Stimulated activated CD4-positive, alpha-beta T cell treated with anti-CD3 and anti-CD28 coated beads, Interleukin-1b, Interleukin-23, amount 100 ng/mL, for 48 hours (primary cell): ENCODE data around the gene ASTN2.

Experiments used
- DNase-seq: peaks from one replicate; pipeline ENCODE4 v3.0.0-alpha.2; 2020

Gene ASTN2

DNA sequence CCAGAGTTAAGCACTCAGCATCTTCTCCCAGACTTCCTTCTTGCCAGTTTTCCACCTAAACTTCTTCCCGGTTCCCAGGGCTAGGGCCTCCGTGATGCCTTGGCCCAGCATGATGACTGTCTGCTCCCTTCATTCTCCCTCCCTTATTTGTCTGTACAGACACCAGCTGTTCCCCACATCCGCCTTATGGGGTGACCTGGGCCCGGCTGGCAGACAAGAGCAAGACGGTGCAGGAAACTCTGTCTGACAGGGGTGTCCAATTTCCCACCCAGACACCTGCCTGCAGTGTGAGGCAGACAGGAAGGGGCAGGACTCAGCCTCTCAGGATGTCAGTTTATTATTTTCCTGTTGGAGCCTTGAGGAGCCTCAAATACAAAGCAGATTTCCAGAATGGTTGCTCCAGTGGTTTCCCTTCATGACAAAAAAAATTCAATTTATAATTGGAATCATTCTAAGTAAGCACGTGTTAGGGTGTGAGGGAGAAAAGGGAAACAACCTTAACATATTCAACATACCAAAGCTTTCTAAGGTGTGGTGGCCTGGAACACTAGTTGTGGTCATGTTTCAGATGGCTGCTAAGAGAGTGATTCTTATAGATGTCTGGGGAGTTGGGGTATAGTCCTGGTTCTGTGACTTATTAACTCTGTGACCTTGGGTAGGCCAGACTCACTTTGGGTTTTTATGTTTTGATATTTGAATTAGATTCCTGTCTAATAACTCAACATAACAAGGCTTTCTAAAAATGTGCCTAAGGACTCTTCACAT is 1026.7 kb downstream of the ASTN2 start:
- DNase-seq, result no peak

- DNase-seq, result no peak
Observed at GRCh38 chr9:116383936-116384335, 1030.9 kb downstream of the ASTN2 start.

DNA sequence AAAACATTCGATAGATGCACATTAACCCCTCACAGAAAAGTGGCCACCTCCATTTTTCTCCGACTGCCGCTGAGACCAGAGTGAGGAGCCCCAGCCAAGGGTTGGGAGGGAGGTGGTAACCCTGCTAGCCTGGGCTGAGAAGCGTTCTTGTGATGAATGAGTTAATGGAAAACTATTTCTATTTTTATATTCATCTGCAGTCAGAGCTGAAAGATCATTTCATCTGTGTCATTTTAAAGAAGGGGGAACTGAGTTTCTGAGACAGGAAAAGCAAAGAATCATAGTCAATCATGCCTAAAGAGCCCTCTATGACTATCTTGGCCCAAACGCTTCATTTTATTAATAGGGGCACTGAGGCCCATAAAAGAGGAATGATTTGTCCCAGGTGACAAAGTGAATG is 1031.7 kb downstream of the ASTN2 start:
- DNase-seq, result no peak

- DNase-seq, result no peak
Observed at GRCh38 chr9:116382053-116382452, 1032.8 kb downstream of the ASTN2 start.

- no peak for DNase-seq
Observed at GRCh38 chr9:116381350-116381749, 1033.5 kb downstream of the ASTN2 start.

- no peak for DNase-seq
Observed at GRCh38 chr9:116380496-116380995, 1034.3 kb downstream of the ASTN2 start.

GRCh38 chr9:116379821-116380220 is 1035.0 kb downstream of the ASTN2 start:
- no peak for DNase-seq

GRCh38 chr9:116378873-116379272 is 1036.0 kb downstream of the ASTN2 start:
- DNase-seq, result no peak

DNA sequence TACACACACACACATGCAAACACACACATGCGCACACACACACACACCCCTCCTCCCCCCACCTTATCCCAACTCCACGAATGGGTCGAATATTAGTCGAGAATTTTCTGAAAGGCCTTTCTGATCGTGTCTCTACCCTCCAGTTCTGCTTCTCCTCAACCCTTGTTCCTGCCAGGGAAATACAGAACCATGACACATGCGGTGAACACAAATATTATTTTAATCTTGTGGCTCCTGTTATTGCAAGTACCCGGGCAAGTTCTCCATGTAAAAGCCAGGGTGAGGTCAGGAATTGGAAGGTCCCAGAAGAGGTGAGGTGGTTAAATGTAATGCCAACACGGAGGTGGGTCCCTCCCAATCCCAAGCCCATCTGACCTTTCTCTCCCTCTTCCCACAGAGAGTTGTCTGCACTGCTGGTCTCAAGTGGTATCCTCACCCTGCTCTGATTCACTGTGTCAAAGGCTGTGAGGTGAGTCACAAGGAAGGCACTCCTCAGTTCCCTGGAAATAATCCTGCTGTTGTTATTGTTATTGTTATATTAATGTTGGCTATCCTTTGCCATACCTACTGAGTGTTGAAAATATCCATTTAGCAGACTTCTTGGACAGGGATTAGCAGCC is 1037.6 kb downstream of the ASTN2 start:
- DNase-seq, result no peak
